NOMO-1 (cell line): ENCODE results near the gene TCF7.

Source experiments
- DNase-seq, 2 experiments: peaks; one replicate each; lab custom pipeline; 2025; ENCODE audit not compliant: unreplicated experiment in 2 of 2; lab: John Stamatoyannopoulos, UW

TCF7 gene

GRCh38 chr5:134111741-134112647 is 2.5 kb upstream of the TCF7 start:
- no peak for DNase-seq

DNA sequence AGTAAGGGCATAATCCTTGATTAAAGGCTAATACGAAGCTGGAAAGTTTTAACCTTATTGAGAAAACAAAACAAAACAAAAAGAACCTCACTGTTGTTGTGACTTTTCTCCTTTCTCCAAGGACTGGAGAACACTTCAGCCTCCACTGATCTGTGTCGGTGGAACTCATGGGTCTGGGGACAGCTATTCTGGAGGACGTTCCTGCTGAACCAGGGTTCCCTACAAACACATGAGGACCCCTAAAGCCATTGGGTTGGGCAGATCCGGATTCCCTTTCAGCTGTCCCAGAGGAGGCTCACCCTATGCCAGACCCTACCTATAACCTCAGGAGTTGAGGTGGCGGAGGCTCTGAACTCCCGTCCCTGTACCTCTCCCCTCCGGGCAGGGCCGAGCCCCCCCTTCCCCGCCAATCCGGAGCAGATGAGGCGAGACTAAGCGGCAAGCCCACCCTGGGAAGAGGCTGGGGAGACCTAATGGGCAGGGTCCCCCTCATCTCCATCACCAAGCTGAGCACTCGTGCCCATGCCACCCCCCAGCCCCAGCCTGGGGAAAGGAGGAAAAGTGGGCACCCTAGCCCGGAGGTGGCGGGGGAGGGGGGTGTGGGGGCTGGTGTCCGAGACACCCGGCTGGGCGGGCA is 1.6 kb upstream of the TCF7 start:
- no peak for DNase-seq

DNA sequence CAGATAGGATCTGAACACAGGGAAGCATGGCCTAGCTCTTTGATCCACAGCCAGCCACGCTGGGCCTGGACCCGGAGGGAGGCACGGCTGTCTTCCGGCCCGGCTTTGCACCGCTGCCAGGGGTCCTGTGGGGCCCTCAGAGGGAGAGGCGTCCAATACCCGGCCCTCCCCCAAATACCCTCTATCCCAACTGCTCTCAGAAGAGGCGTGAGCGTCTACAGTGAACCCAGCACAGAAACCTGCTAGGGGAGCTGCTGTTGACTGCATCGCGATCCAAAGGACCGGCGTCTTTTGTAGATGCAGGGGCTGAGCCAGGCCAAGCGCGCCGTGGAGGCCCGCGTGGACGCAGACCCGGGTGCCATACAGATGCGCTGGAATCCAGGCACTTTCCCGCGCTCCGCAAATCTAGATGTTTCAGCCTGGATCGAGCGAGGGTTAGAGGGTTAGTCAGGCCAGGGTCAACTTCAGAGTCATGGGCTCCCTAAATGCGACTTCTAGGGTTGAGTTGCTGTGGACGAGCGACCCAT is 1.1 kb upstream of the TCF7 start:
- no peak for DNase-seq

DNA sequence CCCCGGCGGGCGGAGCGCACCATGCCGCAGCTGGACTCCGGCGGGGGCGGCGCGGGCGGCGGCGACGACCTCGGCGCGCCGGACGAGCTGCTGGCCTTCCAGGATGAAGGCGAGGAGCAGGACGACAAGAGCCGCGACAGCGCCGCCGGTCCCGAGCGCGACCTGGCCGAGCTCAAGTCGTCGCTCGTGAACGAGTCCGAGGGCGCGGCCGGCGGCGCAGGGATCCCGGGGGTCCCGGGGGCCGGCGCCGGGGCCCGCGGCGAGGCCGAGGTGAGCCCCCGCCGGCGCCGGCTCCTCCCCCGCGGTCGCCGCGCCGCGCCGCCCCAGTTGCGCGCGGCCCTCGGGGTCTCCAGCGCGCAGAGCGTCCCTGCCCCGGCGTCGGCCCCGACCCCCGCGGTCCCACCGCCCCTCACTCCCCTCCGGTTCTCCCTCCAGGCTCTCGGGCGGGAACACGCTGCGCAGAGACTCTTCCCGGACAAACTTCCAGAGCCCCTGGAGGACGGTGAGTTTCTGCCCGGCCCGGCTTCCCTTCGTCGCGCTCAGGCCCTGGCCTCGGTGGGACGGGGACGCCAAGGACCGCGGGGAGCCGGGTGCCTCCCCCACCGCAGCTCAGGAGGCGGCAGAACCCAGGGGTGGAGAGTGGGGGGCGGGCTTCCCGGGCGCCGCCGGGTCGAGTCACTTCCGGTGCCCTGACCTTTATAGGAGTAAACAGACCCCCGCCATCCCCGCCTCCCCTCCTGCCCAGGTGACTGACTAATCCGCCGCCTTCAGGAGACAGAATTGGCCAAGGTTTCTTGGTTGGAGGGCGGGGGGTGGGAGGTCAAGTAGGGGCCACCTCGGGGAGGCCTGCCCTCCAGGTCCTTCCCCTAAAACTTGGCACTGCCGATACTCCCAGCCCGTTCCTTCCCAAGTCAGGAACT is 665 bp downstream of the TCF7 start:
- no peak for DNase-seq

DNA sequence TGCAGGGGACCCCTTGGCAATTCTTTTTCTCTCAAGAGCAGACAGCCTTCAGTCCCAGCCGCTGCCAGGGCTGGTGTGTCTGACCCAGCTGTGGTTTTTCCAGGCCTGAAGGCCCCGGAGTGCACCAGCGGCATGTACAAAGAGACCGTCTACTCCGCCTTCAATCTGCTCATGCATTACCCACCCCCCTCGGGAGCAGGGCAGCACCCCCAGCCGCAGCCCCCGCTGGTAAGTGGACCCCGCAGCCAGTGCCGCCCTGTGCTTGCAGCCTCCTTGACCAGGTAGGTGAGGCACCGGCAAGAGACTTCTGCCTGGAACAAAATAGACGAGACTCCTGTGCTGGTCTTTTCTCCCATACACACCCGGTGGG is 1.3 kb downstream of the TCF7 start:
- DNase-seq = no peak

DNA sequence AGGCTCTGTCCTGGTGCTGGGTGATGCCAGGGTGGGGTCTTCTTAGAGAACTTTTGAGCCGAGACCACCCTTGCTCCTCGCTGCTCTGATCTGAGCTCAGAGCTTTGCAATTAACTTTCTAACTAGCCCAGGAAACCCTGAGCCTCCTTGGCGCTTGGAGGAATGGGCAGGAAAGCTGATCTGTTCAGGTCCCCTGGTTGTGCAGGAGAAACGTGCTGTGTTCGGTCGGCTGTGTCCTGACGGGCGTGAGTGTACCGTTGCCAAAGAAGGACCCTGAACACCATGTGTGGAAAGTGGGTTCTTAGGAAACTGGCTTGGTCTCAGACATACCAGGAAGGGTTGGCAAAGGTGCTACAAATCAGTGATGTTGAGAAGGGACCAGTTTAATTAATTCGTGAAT is 1.8 kb downstream of the TCF7 start:
- DNase-seq = no peak

DNA sequence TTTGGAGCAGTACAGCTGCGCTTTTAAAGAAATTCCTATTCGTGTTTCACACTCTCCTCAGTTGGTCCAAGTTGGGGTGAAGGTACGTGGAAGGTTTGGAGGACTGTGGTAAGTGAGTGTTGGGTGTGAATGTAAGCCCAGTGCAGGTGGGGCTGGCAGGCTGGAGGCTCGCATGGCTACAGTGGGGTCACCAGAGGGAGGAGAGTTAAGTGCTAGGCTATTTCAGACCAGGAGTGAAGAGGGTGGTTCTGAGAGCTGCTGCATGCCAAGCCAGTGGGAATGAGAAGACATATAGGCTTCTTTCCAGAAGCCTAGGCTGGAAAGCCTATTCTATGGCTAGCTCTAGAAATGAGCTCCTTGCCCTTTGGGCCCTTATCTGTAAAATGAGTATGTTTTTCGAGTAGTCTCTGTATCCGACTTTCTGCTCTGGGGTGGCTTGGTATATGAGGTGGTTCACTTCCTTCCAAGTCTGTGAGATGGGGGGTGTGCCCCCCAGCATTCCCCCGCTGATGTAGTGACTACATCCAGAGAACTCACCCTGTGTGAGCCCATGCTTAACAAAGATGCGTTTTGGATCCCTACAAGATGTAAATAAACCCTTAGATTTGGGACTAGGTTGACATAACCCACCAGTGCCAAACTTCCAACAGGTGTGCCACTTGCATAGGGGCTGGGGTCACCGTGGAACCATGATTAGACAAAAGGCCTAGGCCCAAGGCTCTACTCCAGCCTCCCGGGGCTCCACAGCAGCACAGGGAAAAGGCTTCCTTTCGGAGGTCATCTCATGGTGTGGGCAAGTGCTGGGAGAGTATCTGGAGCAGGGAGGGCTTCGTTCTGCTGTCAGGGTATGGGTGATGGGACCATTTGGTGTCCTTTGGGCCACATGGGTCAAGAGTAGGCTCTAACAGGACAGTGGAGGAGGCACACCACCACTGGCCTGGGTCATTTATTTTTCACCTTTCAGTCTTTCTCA is 2.6 kb downstream of the TCF7 start:
- no peak for DNase-seq

DNA sequence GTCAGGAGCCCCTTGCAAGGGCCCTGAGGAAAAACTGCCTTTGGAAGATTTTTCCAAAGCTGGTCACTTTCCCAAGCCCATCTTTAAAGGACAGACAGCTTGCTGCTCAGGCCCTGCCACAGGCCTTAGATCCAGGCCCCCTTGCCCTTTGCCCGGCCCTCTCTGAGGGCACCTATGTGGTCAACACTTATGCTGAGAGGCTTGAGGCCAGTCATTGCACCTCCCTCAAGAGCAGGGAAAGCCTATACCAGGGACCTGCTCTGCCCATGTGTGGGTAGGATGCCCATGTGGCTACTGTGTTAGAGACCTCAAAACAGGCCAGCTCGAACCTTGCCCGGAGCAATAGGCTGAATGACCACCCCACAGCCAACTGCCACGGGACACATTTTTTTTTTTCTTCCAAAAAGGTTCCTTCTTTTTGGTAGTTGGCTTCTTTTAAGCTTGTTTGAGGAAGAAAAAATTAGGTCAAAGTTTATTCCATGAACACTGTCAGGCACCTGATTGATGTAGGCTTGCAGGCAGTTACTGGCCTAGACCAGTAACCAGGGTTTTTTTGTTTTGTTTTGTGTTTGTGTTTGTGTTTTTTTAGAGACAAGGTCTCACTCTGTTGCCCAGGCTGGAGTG is 3.8 kb downstream of the TCF7 start:
- DNase-seq = peak; percentile 22 to 54

DNA sequence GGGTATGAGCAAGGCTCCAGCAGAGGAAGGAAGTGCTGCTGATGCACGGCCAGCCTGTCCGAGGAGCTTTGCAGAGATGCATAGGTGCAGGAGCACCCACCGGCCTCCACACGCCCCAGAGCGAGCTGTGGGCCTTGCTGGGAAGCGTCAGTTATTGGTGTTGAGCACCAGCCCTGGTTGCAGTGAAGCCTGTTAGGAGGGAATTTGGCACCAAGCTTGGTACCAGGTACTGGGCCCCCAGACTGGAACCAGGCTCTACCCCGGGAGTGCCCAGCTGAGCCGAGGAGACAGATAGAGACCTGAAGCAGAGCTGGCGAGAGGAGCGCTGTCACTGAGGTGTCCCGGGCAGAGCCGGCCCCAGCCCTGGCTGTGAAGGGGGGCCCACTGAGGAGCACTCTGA is 5.2 kb downstream of the TCF7 start:
- DNase-seq = no peak

DNA sequence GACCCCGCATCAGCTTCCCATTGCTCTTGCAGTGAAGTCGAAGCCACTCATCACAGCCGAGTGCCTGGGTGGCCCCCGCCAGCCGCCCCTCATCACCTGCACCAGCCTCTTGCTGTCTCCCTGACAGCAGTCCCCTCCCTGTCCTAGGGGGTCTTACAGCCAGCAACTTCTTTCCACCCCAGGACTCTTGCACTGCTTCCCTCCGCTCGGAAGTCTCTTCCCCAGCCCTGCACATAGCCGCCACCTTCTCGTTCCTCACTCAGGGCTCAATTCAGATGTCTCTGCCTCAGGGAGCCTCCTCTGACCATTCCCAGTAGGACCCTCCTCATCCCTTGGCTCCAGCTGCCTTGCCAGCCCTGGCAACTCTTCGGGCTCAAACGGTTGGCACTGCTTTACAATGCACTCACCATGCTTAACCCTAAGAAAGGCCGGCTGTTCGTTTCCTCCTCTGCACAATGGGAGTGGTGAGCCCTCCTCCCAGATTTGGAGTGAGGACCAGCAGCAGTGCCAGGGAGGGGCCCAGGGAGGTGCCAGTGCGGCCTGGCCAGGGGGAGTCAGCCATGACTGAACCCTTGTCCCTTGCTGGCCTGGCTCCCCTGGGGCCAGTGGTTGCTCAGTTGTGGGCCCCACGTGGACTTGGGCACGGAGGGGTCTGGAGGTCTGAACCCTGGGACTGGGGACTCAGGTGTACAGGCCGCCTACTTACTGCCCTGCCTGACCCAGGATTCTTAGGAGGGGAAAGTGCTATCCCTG is 6.1 kb downstream of the TCF7 start:
- DNase-seq = no peak

DNA sequence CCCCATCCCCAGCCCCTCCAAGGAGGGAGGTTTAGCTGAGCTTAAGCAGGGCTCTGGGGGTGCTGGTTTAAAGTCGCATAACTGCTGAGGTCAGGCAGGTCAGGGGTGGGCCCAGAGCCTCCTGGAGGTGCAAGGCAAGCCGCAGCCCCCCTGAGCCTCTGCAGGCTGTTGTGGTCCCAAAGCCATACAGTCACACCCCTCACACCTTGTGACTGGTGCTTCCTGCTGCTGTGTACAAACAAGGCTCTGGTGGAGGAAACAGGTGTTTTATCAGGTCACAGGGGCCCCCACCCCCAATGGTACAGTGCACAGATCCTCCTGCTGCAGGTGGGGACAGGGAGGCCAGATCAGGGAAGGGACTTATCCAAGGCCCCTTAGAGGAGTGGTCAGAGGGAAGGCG is 8.0 kb downstream of the TCF7 start:
- DNase-seq = no peak

GRCh38 chr5:134123360-134123759 is 8.9 kb downstream of the TCF7 start:
- DNase-seq = no peak

DNA sequence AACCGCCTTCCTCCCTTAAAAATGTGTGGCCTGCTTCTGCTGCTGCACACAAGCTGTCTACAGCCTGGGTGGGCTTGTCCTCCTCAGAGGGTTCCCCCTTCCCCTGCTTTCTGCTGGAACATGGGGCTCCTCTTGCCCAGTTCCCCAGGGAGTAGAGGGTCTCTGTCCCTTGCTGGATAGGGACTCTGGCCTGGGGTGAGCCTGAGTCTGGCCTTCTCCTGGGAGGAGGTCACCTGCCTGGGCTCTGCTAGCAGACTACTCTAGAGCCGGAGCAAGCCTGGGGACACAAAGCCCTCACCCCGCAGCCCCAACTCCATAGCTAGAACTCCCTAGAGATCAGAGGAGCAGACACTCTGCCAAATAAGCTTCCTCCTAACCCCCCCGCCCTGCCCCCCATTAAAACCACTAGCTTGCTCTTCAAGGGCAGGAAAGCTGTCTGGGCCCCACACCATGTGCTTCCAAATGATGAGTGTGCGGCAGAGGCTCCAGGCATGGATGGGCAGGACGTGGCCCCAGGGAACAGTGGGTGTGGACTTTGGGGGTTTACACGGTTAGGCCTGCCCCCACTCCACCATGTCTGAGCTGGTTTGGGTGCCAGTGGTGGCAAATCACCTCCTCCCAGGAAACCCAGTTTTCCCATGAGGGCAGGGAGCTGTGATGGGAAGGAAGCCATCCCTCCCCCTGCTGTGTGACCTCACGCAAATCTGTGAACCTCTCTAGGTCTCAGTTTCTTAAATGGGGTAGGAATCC is 10.0 kb downstream of the TCF7 start:
- DNase-seq = no peak

GRCh38 chr5:134125039-134126015 is 10.8 kb downstream of the TCF7 start:
- DNase-seq = no peak

- no peak for DNase-seq
These were observed 12.9 kb downstream of the TCF7 start for GRCh38 chr5:134127376-134127861.

- no peak for DNase-seq
These were observed 13.6 kb downstream of the TCF7 start for GRCh38 chr5:134127988-134128647.
